Measurements from ENCODE around the gene WSCD2. TPM values are rescaled to one million over a fixed set of nuclear protein-coding genes. Genes with fewer than 3 reads are reported as not detected.

WSCD2 gene
- total RNA-seq, 1 donor from 2014 or later: 0.86 TPM

DNA sequence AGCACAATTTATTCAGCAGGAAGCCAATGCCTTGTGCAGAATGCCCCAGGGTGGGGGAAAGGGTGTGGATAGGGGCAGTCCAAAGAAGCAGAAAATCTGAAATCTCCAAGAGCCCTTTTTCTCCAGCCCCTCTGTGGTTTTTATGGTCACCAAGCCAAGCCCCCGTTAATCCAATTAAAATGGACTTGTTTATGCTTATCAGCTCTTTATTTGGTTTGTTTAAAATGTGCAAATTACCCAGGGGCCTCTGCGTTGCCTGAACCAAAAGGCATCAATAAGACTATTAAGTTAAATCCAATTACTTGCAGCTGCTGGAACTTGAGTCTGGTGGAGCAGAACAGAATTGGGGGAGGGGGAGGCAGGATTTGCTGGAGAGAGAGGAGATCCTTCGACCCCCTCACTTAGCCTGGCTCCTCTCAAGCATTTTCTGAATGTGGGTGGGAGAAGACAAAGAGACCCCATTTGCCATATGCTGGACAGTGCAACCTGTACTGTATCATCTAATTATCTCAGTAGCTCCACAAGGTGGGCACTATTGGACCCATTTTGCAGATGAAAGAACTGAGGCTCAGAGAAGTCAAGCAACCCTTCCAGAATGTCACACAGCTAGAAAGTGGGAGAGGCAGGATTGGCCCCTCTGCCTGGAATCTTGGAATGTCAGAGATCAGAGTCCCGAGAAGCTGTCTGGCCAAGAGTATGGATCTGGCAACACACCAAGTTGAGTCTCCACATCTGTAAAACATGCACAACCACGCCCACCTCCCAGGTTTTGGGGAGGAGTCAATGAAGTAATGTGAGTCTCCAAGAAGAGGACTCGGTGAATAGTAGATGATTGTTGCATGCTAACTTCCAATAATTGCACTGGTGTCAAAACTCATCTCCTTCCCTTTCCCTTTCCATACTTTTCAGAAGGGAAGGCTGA lies 143.1 kb downstream of the WSCD2 start:
- no peak for DNase-seq (ENCODE audit: extremely low spot score, unreplicated experiment)
- no peak overlapping the region for H3K27ac Mint-ChIP-seq (ENCODE audit: unreplicated experiment)
- peaks cover 16% of the 10 kb centered on the region for H3K27me3 Mint-ChIP-seq (ENCODE audit: unreplicated experiment)
- no peak overlapping the region for H3K4me3 Mint-ChIP-seq (ENCODE audit: unreplicated experiment)
- TF ChIP-seq, protein P1, sequence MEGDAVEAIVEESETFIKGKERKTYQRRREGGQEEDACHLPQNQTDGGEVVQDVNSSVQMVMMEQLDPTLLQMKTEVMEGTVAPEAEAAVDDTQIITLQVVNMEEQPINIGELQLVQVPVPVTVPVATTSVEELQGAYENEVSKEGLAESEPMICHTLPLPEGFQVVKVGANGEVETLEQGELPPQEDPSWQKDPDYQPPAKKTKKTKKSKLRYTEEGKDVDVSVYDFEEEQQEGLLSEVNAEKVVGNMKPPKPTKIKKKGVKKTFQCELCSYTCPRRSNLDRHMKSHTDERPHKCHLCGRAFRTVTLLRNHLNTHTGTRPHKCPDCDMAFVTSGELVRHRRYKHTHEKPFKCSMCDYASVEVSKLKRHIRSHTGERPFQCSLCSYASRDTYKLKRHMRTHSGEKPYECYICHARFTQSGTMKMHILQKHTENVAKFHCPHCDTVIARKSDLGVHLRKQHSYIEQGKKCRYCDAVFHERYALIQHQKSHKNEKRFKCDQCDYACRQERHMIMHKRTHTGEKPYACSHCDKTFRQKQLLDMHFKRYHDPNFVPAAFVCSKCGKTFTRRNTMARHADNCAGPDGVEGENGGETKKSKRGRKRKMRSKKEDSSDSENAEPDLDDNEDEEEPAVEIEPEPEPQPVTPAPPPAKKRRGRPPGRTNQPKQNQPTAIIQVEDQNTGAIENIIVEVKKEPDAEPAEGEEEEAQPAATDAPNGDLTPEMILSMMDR (IDR thresholded peaks at IDR 0.05): no peak
- H3K4me1 Mint-ChIP-seq (ENCODE audit: unreplicated experiment): no peaks in the 10 kb centered on the region
- H3K36me3 Mint-ChIP-seq (ENCODE audit: unreplicated experiment): no peaks in the 10 kb centered on the region
- H3K9me3 Mint-ChIP-seq (ENCODE audit: unreplicated experiment): peaks cover 5% of the 10 kb centered on the region

DNA sequence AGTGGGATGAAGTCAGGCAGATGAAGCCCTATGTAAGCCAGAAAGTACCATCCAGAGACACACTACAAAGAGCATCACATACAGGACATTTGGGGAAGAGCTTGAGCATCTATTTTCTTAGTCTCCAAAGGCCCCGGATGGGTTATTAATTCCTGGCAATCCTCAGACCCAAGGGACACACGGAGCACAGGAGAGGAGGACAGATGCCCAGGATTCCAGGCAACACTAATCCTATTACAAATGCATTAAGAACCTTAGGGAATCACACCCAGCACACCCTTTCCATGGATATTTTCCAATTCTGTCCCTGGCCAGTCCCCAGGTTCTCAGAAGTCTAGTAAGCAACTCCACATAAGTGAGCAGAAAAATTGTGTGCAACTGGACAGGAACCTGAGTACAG lies 144.1 kb downstream of the WSCD2 start:
- no peaks in the 10 kb centered on the region for H3K36me3 Mint-ChIP-seq (ENCODE audit: unreplicated experiment)
- peaks cover 20% of the 10 kb centered on the region for H3K27me3 Mint-ChIP-seq (ENCODE audit: unreplicated experiment)
- H3K27ac Mint-ChIP-seq (ENCODE audit: unreplicated experiment): no peak overlapping the region
- no peaks in the 10 kb centered on the region for H3K4me1 Mint-ChIP-seq (ENCODE audit: unreplicated experiment)
- no peak overlapping the region for H3K4me3 Mint-ChIP-seq (ENCODE audit: unreplicated experiment)
- H3K9me3 Mint-ChIP-seq (ENCODE audit: unreplicated experiment): no peaks in the 10 kb centered on the region
- no peak for DNase-seq (ENCODE audit: extremely low spot score, unreplicated experiment)
- TF ChIP-seq, protein P1 (IDR thresholded peaks at IDR 0.05): no peak

DNA sequence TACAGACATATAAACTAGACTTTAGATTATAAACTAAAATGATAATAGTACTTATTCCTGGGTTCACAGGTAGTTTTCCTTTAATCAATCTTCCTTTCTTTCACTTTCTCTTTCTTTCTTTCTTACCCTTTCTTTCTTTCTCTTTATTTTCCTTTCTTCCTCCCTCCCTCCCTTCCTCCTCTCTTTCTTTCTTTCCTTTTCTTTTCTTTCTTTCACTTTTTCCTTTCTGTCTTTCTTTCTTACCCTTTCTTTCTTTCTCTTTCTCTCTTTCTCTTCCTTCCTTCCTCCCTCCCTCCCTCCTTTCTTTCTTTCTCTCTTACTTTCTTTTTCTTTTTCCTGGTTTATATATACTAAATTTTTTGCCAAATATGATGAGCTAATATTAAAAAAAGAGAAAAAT lies 148.5 kb downstream of the WSCD2 start:
- no peak for DNase-seq (ENCODE audit: extremely low spot score, unreplicated experiment)
- Mint-ChIP-seq H3K4me3 (ENCODE audit: unreplicated experiment) (no peak overlapping the region), H3K36me3 (ENCODE audit: unreplicated experiment) (no peaks in the 10 kb centered on the region), H3K4me1 (ENCODE audit: unreplicated experiment) (no peaks in the 10 kb centered on the region), H3K27me3 (ENCODE audit: unreplicated experiment) (peaks cover 40% of the 10 kb centered on the region), H3K9me3 (ENCODE audit: unreplicated experiment) (no peaks in the 10 kb centered on the region), H3K27ac (ENCODE audit: unreplicated experiment) (no peak overlapping the region)
- TF ChIP-seq, protein P1 (IDR thresholded peaks at IDR 0.05): no peak

DNA sequence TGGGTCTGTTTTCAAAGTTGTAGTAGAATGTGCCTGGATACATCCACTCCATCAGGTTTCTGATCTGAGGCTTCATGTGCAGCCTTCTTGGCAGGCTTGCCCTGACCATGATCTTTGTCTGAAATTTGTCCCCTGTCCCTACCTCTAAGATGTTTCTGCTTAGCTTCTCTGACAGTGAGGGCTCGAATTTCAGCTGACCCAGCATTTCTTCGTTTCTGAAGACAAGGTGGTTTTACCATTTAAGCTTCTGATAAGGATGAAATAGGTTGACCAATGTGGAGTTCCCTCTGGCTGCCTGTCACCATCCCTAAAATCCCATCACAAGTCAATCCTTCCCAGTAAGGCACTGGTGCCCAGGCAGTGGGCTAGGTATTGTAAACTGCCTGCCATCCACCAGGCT lies 153.1 kb downstream of the WSCD2 start:
- no peak overlapping the region for H3K27ac Mint-ChIP-seq (ENCODE audit: unreplicated experiment)
- no peak for DNase-seq (ENCODE audit: extremely low spot score, unreplicated experiment)
- peaks cover 2% of the 10 kb centered on the region for H3K36me3 Mint-ChIP-seq (ENCODE audit: unreplicated experiment)
- H3K9me3 Mint-ChIP-seq (ENCODE audit: unreplicated experiment): no peaks in the 10 kb centered on the region
- TF ChIP-seq, protein P1 (IDR thresholded peaks at IDR 0.05): no peak
- peaks cover 33% of the 10 kb centered on the region for H3K27me3 Mint-ChIP-seq (ENCODE audit: unreplicated experiment)
- H3K4me3 Mint-ChIP-seq (ENCODE audit: unreplicated experiment): no peak overlapping the region
- no peaks in the 10 kb centered on the region for H3K4me1 Mint-ChIP-seq (ENCODE audit: unreplicated experiment)

DNA sequence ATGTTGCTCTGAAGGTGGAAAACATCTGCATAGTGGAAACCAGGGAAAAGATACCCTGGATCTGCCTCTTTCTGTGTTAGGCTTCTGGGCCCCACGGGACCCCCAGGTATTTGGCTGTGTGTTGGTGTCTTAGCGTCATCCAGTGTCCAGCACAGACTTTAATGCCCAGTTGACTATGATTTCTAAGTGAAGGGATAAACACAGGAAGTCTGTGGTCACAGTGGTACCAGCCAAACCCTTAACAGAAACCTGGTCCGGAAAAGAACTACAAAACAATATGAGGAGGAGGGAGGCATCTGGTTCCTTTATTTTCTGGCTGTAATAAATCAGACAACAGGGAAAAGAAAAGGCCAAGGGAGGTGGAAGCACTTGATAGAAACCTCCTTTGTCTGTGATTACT lies 153.6 kb downstream of the WSCD2 start:
- Mint-ChIP-seq H3K4me1 (ENCODE audit: unreplicated experiment) (no peaks in the 10 kb centered on the region), H3K27me3 (ENCODE audit: unreplicated experiment) (peaks cover 32% of the 10 kb centered on the region), H3K27ac (ENCODE audit: unreplicated experiment) (no peak overlapping the region), H3K36me3 (ENCODE audit: unreplicated experiment) (peaks cover 2% of the 10 kb centered on the region), H3K9me3 (ENCODE audit: unreplicated experiment) (no peaks in the 10 kb centered on the region), H3K4me3 (ENCODE audit: unreplicated experiment) (no peak overlapping the region)
- TF ChIP-seq, protein P1 (IDR thresholded peaks at IDR 0.05): no peak
- no peak for DNase-seq (ENCODE audit: extremely low spot score, unreplicated experiment)

Measured in osteocyte (in vitro differentiated cells).